B cell (primary cell): ENCODE results near the gene RBKS.

ENCODE experiments used
- EZH2 ChIP-seq: IDR thresholded peaks from 2 replicates; pipeline ENCODE4 v1.6.1; 2012; ENCODE audit warnings: borderline replicate concordance, low read depth, mild to moderate bottlenecking, moderate library complexity, low read length; ENCODE audit not compliant: insufficient read depth, poor library complexity, severe bottlenecking
- TF ChIP-seq, protein P1 (sequence below): fragments of 200-600 bp; IDR thresholded peaks from one replicate; pipeline ENCODE4 v1.8.0; 2022; ENCODE audit warnings: antibody characterized with exemption, mild to moderate bottlenecking

DNA sequence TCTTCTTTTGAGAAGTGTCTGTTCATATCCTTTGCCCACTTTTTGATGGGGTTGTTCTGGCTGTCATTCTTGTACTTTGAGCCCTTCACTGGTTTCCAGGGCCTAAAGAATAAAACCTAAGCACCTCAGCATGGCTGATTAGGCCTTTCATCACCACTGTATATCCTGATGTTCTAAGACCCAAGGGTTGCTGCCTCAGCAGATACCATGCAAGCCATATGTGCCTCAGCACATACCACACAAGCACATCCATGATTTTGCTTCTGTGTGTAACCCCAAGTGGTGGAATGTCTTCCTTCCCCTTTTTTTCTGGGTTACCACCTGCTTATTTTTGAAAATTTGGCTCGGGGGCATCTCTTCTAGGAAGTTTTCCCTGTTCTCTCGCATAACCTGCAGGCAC, 11.4 kb downstream of the RBKS start:
- TF ChIP-seq, protein P1, sequence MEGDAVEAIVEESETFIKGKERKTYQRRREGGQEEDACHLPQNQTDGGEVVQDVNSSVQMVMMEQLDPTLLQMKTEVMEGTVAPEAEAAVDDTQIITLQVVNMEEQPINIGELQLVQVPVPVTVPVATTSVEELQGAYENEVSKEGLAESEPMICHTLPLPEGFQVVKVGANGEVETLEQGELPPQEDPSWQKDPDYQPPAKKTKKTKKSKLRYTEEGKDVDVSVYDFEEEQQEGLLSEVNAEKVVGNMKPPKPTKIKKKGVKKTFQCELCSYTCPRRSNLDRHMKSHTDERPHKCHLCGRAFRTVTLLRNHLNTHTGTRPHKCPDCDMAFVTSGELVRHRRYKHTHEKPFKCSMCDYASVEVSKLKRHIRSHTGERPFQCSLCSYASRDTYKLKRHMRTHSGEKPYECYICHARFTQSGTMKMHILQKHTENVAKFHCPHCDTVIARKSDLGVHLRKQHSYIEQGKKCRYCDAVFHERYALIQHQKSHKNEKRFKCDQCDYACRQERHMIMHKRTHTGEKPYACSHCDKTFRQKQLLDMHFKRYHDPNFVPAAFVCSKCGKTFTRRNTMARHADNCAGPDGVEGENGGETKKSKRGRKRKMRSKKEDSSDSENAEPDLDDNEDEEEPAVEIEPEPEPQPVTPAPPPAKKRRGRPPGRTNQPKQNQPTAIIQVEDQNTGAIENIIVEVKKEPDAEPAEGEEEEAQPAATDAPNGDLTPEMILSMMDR: no peak
- TF ChIP-seq EZH2: no peak
